Heart left ventricle (tissue), 13 donors: ENCODE measurements around the gene TYK2.

ENCODE experiments used
- POLR2A ChIP-seq, 2 donors: fragments of 450-650 bp; IDR thresholded peaks; one replicate each; pipeline ENCODE4 v1.6.1; 2017; ENCODE audit warnings: antibody characterized with exemption in 2 of 2, mild to moderate bottlenecking in 2 of 2, moderate library complexity in 2 of 2
- TF ChIP-seq, protein P1 (sequence below), 12 donors: fragments of 200-600 bp; sonication (generic) in 4 of 12; IDR thresholded peaks; one replicate each; pipeline versions ENCODE4 v1.5.0 to v1.8.0; 2018 to 2022; ENCODE audit warnings: antibody characterized with exemption in 12 of 12, mild to moderate bottlenecking in 5 of 12
- donor health status: ischemic (EF 13 %, LVEDD 7.1; RV severe dilation, severe dysfunction).
- donor health status: DM: no; HTN: yes; CAD: no.
- donor health status: DM: no; HTN: no; CAD: no.
- donor health status: ischemic (EF 25% LVEDD 6.9; RV normal size, moderate dysfunction).
- donor health status: ischemic (EF 25% LVEDD 5.7; RV mildly dilated, moderate dysfunction).
- donor health status: ischemic (EF 35%, LVEDD 5.7; RV mildly dilated, moderate dysfunction).
- donor health status: nonischemic (EF 11% LVEDD 7.7; RV severe dilation, severe dysfunction).
- donor health status: DM: yes; HTN: yes; CAD: no.
- donor health status: PGD.
- donor health status: ischemic (EF 29% LVEDD 5.4; RV normal size, mild dysfunction).
- donor health status: nonischemic (EF 23%, LVEDD 6.1; RV moderate dilation, normal function).

DNA sequence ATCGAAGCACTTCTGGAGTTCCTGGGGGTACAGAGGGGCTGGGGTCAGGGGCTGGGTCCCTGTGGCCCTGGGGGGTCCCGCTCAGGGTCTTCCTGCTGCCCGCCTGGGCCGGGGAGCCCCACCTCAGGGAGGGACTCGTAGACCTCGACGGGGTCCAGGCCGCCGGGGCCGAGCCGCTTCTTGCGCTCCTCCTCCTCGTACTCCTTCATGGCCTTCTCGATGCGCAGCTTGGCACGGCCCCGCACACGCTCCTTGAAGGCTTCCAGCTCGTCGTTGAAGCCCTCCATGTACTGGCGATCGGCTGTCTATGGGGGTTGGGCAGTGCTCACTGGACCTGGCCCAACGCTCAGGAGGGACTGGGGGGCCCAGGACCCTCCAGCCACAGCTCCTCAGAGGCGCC lies 12.8 kb upstream of the TYK2 start:
- TF ChIP-seq, protein P1, sequence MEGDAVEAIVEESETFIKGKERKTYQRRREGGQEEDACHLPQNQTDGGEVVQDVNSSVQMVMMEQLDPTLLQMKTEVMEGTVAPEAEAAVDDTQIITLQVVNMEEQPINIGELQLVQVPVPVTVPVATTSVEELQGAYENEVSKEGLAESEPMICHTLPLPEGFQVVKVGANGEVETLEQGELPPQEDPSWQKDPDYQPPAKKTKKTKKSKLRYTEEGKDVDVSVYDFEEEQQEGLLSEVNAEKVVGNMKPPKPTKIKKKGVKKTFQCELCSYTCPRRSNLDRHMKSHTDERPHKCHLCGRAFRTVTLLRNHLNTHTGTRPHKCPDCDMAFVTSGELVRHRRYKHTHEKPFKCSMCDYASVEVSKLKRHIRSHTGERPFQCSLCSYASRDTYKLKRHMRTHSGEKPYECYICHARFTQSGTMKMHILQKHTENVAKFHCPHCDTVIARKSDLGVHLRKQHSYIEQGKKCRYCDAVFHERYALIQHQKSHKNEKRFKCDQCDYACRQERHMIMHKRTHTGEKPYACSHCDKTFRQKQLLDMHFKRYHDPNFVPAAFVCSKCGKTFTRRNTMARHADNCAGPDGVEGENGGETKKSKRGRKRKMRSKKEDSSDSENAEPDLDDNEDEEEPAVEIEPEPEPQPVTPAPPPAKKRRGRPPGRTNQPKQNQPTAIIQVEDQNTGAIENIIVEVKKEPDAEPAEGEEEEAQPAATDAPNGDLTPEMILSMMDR (IDR thresholded peaks at IDR 0.05), result no peak
- TF ChIP-seq POLR2A (IDR thresholded peaks at IDR 0.05), result no peak
